Neural cell (in vitro differentiated cells): ENCODE data around the gene HMCES. TPM values are rescaled to one million over a fixed set of nuclear protein-coding genes. Genes with fewer than 3 reads are reported as not detected.

Experiments used
- H2AFZ ChIP-seq: fragments of 200-600, 300-800 bp; sonication (generic), shearing (Covaris generic); 2 replicates; pipeline ENCODE4 v1.6.0; 2014; ENCODE audit warnings: low read depth, mild to moderate bottlenecking, antibody characterized with exemption, low read length, moderate library complexity
- H3F3A ChIP-seq: fragments of 200-600 bp; shearing (Covaris generic); 2 replicates; pipeline ENCODE4 v1.6.1; 2016; ENCODE audit warnings: mild to moderate bottlenecking, moderate library complexity, mixed read lengths, antibody characterized with exemption, low read length; ENCODE audit not compliant: insufficient read depth, poor library complexity, severe bottlenecking
- H3K27ac ChIP-seq: fragments of 200-600, 300-800 bp; sonication (generic), shearing (Covaris generic); 2 replicates; pipeline ENCODE4 v1.5.1; 2014; ENCODE audit warnings: mild to moderate bottlenecking, low read length, moderate library complexity
- H3K27me3 ChIP-seq: fragments of 300-800, 200-600 bp; sonication (generic), shearing (Covaris generic); 2 replicates; pipeline ENCODE4 v1.6.0; 2014; ENCODE audit warnings: mild to moderate bottlenecking, low read depth, low read length, moderate library complexity; ENCODE audit not compliant: insufficient read depth
- H3K36me3 ChIP-seq: fragments of 300-800, 200-600 bp; sonication (generic), shearing (Covaris generic); 2 replicates; pipeline ENCODE4 v1.5.1; 2014; ENCODE audit warnings: mild to moderate bottlenecking, antibody characterized with exemption, low read length, moderate library complexity; ENCODE audit not compliant: insufficient read depth
- H3K4me2 ChIP-seq: fragments of 300-800, 200-600 bp; sonication (generic), shearing (Covaris generic); 2 replicates; pipeline ENCODE4 v1.6.0; 2014; ENCODE audit warnings: mild to moderate bottlenecking, low read length
- H3K4me3 ChIP-seq: fragments of 300-800, 200-600 bp; sonication (generic), shearing (Covaris generic); 2 replicates; pipeline ENCODE4 v1.5.1; 2014; ENCODE audit warnings: mild to moderate bottlenecking, low read length, moderate library complexity
- H3K79me2 ChIP-seq: fragments of 200-600 bp; shearing (Covaris generic); replicated peaks from 2 replicates; pipeline ENCODE4 v1.6.0; 2014; ENCODE audit warnings: mild to moderate bottlenecking, low read length, moderate library complexity; ENCODE audit not compliant: insufficient read depth
- H3K9ac ChIP-seq: fragments of 300-800, 200-600 bp; sonication (generic), shearing (Covaris generic); 2 replicates; pipeline ENCODE4 v1.6.1; 2016; ENCODE audit warnings: mild to moderate bottlenecking, low read length, mixed read lengths
- H3K9me2 ChIP-seq: fragments of 200-600 bp; shearing (Covaris generic); 2 replicates; pipeline ENCODE4 v1.6.1; 2016; ENCODE audit warnings: mild to moderate bottlenecking, low read length, mixed read lengths; ENCODE audit not compliant: insufficient read depth
- H3K9me3 ChIP-seq: fragments of 200-600, 300-800 bp; sonication (generic), shearing (Covaris generic); 2 replicates; pipeline ENCODE4 v1.6.1; 2016; ENCODE audit warnings: mild to moderate bottlenecking, mixed run types, low read length, moderate library complexity, mixed read lengths
- H4K20me1 ChIP-seq: fragments of 200-600 bp; shearing (Covaris generic); 2 replicates; pipeline ENCODE4 v1.6.1; 2016; ENCODE audit warnings: mild to moderate bottlenecking, mixed run types; ENCODE audit not compliant: insufficient read depth
- EP300 ChIP-seq: fragments of 450-650 bp; conservative IDR thresholded peaks from 2 replicates; pipeline ENCODE4 v1.6.1; 2014; ENCODE audit warnings: antibody characterized with exemption, mild to moderate bottlenecking, moderate library complexity; ENCODE audit not compliant: poor library complexity, severe bottlenecking
- EZH2 ChIP-seq: fragments of 200-600, 300-800 bp; shearing (Covaris generic), sonication (generic); IDR thresholded peaks from 2 replicates; pipeline ENCODE4 v1.6.1; 2014; ENCODE audit warnings: antibody characterized with exemption, low read length, borderline replicate concordance, mild to moderate bottlenecking; ENCODE audit not compliant: insufficient read depth, poor library complexity, severe bottlenecking
- MXI1 ChIP-seq: fragments of 450-650 bp; conservative IDR thresholded peaks from 2 replicates; pipeline ENCODE4 v1.6.1; 2014; ENCODE audit warnings: antibody characterized with exemption, mild to moderate bottlenecking; ENCODE audit not compliant: poor library complexity, severe bottlenecking
- POLR2AphosphoS5 ChIP-seq: IDR thresholded peaks from 2 replicates; pipeline ENCODE4 v1.6.1; 2012
- RAD21 ChIP-seq: fragments of 450-650 bp; conservative IDR thresholded peaks from 2 replicates; pipeline ENCODE4 v1.6.1; 2014; ENCODE audit warnings: antibody characterized with exemption, mild to moderate bottlenecking, moderate library complexity
- SMC3 ChIP-seq: fragments of 450-650 bp; conservative IDR thresholded peaks from 2 replicates; pipeline ENCODE4 v1.6.1; 2014; ENCODE audit warnings: antibody characterized with exemption, mild to moderate bottlenecking, moderate library complexity; ENCODE audit not compliant: poor library complexity
- TAF1 ChIP-seq: IDR thresholded peaks from 2 replicates; pipeline ENCODE4 v1.6.1; 2012; ENCODE audit warnings: low read depth
- polyA plus RNA-seq: library from polyadenylated mRNA; depleted of rRNA; stranded (reverse); fragments of >200 nt; gene quantifications from 2 replicates; pipeline ENCODE4 v1.2.3, GENCODE V29; 2014
- TF ChIP-seq, protein P1 (sequence below): fragments of 450-650 bp; IDR thresholded peaks from 2 replicates; pipeline ENCODE4 v1.5.1; 2014; ENCODE audit warnings: antibody characterized with exemption, mild to moderate bottlenecking, moderate library complexity; ENCODE audit not compliant: poor library complexity, severe bottlenecking
- TF ChIP-seq, protein P2 (sequence below): IDR thresholded peaks from 2 replicates; pipeline ENCODE4 v1.6.1; 2012; ENCODE audit warnings: borderline replicate concordance

Gene HMCES
- polyA plus RNA-seq, 1 donor from 2014 or later: 23.0 TPM

- Histone ChIP-seq H4K20me1 (no peaks in the 10 kb centered on the region), H3K4me2 (no peak overlapping the region), H3K9me2 (no peaks in the 10 kb centered on the region), H3K9me3 (no peaks in the 10 kb centered on the region), H3K27ac (peak overlapping the region; percentile 85), H3K9ac (peak overlapping the region; percentile 92), H3K79me2 (peaks cover 46% of the 10 kb centered on the region), H3K36me3 (no peaks in the 10 kb centered on the region), H3F3A (peaks cover 4% of the 10 kb centered on the region), H2AFZ (peak overlapping the region; percentile 43), H3K4me3 (peak overlapping the region; percentile 96), H3K27me3 (no peaks in the 10 kb centered on the region)
- TF ChIP-seq, protein P1, sequence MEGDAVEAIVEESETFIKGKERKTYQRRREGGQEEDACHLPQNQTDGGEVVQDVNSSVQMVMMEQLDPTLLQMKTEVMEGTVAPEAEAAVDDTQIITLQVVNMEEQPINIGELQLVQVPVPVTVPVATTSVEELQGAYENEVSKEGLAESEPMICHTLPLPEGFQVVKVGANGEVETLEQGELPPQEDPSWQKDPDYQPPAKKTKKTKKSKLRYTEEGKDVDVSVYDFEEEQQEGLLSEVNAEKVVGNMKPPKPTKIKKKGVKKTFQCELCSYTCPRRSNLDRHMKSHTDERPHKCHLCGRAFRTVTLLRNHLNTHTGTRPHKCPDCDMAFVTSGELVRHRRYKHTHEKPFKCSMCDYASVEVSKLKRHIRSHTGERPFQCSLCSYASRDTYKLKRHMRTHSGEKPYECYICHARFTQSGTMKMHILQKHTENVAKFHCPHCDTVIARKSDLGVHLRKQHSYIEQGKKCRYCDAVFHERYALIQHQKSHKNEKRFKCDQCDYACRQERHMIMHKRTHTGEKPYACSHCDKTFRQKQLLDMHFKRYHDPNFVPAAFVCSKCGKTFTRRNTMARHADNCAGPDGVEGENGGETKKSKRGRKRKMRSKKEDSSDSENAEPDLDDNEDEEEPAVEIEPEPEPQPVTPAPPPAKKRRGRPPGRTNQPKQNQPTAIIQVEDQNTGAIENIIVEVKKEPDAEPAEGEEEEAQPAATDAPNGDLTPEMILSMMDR: no peak
- TF ChIP-seq EZH2 (no peak), EP300 (no peak), SMC3 (no peak), POLR2AphosphoS5 (peak; percentile 3), TAF1 (no peak), RAD21 (no peak), MXI1 (peak; percentile 34)
- TF ChIP-seq, protein P2, sequence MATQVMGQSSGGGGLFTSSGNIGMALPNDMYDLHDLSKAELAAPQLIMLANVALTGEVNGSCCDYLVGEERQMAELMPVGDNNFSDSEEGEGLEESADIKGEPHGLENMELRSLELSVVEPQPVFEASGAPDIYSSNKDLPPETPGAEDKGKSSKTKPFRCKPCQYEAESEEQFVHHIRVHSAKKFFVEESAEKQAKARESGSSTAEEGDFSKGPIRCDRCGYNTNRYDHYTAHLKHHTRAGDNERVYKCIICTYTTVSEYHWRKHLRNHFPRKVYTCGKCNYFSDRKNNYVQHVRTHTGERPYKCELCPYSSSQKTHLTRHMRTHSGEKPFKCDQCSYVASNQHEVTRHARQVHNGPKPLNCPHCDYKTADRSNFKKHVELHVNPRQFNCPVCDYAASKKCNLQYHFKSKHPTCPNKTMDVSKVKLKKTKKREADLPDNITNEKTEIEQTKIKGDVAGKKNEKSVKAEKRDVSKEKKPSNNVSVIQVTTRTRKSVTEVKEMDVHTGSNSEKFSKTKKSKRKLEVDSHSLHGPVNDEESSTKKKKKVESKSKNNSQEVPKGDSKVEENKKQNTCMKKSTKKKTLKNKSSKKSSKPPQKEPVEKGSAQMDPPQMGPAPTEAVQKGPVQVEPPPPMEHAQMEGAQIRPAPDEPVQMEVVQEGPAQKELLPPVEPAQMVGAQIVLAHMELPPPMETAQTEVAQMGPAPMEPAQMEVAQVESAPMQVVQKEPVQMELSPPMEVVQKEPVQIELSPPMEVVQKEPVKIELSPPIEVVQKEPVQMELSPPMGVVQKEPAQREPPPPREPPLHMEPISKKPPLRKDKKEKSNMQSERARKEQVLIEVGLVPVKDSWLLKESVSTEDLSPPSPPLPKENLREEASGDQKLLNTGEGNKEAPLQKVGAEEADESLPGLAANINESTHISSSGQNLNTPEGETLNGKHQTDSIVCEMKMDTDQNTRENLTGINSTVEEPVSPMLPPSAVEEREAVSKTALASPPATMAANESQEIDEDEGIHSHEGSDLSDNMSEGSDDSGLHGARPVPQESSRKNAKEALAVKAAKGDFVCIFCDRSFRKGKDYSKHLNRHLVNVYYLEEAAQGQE: no peak
Measured at GRCh38 chr3:129315223-129315997, 36.7 kb downstream of the HMCES start.

DNA sequence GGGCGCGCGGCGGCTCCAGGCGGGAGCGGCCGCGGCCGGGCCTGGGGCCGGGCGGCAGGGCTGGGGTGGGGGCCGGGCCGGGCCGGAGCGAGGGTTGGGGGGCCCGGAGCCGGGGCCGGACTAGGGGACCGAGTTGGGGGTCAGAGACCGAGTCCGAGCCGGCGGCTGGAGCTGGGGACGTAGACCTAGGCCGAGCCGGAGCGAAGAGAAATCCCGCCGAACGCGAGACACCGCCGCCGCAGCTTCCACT lies 37.3 kb downstream of the HMCES start:
- Histone ChIP-seq H3K4me3 (peak overlapping the region; percentile 96), H3K36me3 (no peaks in the 10 kb centered on the region), H3K27me3 (no peaks in the 10 kb centered on the region), H3K79me2 (peaks cover 46% of the 10 kb centered on the region), H4K20me1 (no peaks in the 10 kb centered on the region), H3F3A (peaks cover 4% of the 10 kb centered on the region), H3K9ac (peak overlapping the region; percentile 92), H3K4me2 (no peak overlapping the region), H3K9me2 (no peaks in the 10 kb centered on the region), H3K9me3 (no peaks in the 10 kb centered on the region), H2AFZ (no peak overlapping the region), H3K27ac (peak overlapping the region; percentile 77)
- TF ChIP-seq, protein P2: no peak
- TF ChIP-seq SMC3 (no peak), EZH2 (no peak), POLR2AphosphoS5 (no peak), RAD21 (no peak)
- TF ChIP-seq, protein P1: no peak
